ENCODE results near the gene PCBP3. TPM values are rescaled to one million over a fixed set of nuclear protein-coding genes. Genes with fewer than 3 reads are reported as not detected.

Gene PCBP3
- total RNA-seq, 1 experiment from 2014 or later, result not detected

- Histone ChIP-seq H3K4me2 (no peak overlapping the region), H3K79me2 (ENCODE audit: low read depth) (no peaks in the 10 kb centered on the region), H3K9me3 (ENCODE audit: insufficient read depth, low read depth) (no peaks in the 10 kb centered on the region), H3K9me2 (ENCODE audit: insufficient read depth) (no peaks in the 10 kb centered on the region), H3K4me1 (replicated peaks; ENCODE audit: insufficient read depth) (no peaks in the 10 kb centered on the region), H2AFZ (no peak overlapping the region), H3K4me3 (no peak overlapping the region), H4K20me1 (ENCODE audit: insufficient read depth) (no peaks in the 10 kb centered on the region), H3K27ac (no peak overlapping the region), H3K27me3 (ENCODE audit: insufficient read depth, low read depth) (no peaks in the 10 kb centered on the region), H3K36me3 (ENCODE audit: low read depth) (no peaks in the 10 kb centered on the region), H3F3A (ENCODE audit: insufficient read depth, low read depth) (no peaks in the 10 kb centered on the region)
- intact Hi-C loops (cut with micrococcal nuclease; ENCODE audit: unreplicated experiment), result no loop called here
- ChIA-PET POLR2A (ENCODE audit: unreplicated experiment) (no interaction called here), CTCF (no interaction called here)
- BruUV-seq (replicated peaks), result no TSS peak
- TF ChIP-seq CTCF (conservative IDR thresholded peaks at IDR 0.05) (no peak), EZH2 (IDR thresholded peaks at IDR 0.05; ENCODE audit: low read depth) (no peak)
- no peak for DNase-seq
Measured at GRCh38 chr21:45833414-45833813, 189.9 kb downstream of the PCBP3 start.

- Histone ChIP-seq H3K4me1 (replicated peaks; ENCODE audit: insufficient read depth) (peaks cover 4% of the 10 kb centered on the region; the same call in 1 of the 2 replicates), H4K20me1 (ENCODE audit: insufficient read depth) (no peaks in the 10 kb centered on the region), H3K79me2 (ENCODE audit: low read depth) (no peaks in the 10 kb centered on the region), H3K4me3 (no peak overlapping the region), H3K27ac (no peak overlapping the region), H3K9me3 (ENCODE audit: insufficient read depth, low read depth) (no peaks in the 10 kb centered on the region), H3K9me2 (ENCODE audit: insufficient read depth) (no peaks in the 10 kb centered on the region), H3K36me3 (ENCODE audit: low read depth) (no peaks in the 10 kb centered on the region), H3K27me3 (ENCODE audit: insufficient read depth, low read depth) (no peaks in the 10 kb centered on the region), H2AFZ (no peak overlapping the region), H3F3A (ENCODE audit: insufficient read depth, low read depth) (no peaks in the 10 kb centered on the region), H3K4me2 (no peak overlapping the region)
- DNase-seq, result no peak
- intact Hi-C loops (cut with micrococcal nuclease; ENCODE audit: unreplicated experiment), result no loop called here
- BruUV-seq (replicated peaks), result no TSS peak
- ChIA-PET CTCF (no interaction called here), POLR2A (ENCODE audit: unreplicated experiment) (no interaction called here)
- TF ChIP-seq CTCF (conservative IDR thresholded peaks at IDR 0.05), result no peak
- no peak for TF ChIP-seq EZH2 (IDR thresholded peaks at IDR 0.05; ENCODE audit: low read depth)
Measured at GRCh38 chr21:45834026-45834715, 190.6 kb downstream of the PCBP3 start.

- no peaks in the 10 kb centered on the region for H3K9me2 ChIP-seq (ENCODE audit: insufficient read depth)
- H3K4me2 ChIP-seq, result no peak overlapping the region
- H3K27ac ChIP-seq, result no peak overlapping the region
- no peaks in the 10 kb centered on the region for H3K27me3 ChIP-seq (ENCODE audit: insufficient read depth, low read depth)
- H3K4me3 ChIP-seq, result no peak overlapping the region
- no peak for DNase-seq
- H3F3A ChIP-seq (ENCODE audit: insufficient read depth, low read depth), result no peaks in the 10 kb centered on the region
- no peaks in the 10 kb centered on the region for H3K36me3 ChIP-seq (ENCODE audit: low read depth)
- H3K4me1 ChIP-seq (replicated peaks; ENCODE audit: insufficient read depth), result peaks cover 8% of the 10 kb centered on the region; the same call in 1 of the 2 replicates
- no peaks in the 10 kb centered on the region for H4K20me1 ChIP-seq (ENCODE audit: insufficient read depth)
- no TSS peak for BruUV-seq (replicated peaks)
- H3K79me2 ChIP-seq (ENCODE audit: low read depth), result no peaks in the 10 kb centered on the region
- ChIA-PET POLR2A (ENCODE audit: unreplicated experiment) (no interaction called here), CTCF (no interaction called here)
- no peaks in the 10 kb centered on the region for H3K9me3 ChIP-seq (ENCODE audit: insufficient read depth, low read depth)
- no peak for TF ChIP-seq CTCF (conservative IDR thresholded peaks at IDR 0.05)
- no peak for TF ChIP-seq EZH2 (IDR thresholded peaks at IDR 0.05; ENCODE audit: low read depth)
- intact Hi-C loops (cut with micrococcal nuclease; ENCODE audit: unreplicated experiment), result no loop called here
- no peak overlapping the region for H2AFZ ChIP-seq
Measured at GRCh38 chr21:45834821-45835293, 191.3 kb downstream of the PCBP3 start.
